ENCODE measurements around the gene MC2R. TPM values are rescaled to one million over a fixed set of nuclear protein-coding genes. Genes with fewer than 3 reads are reported as not detected.

Gene MC2R
- total and polyA plus RNA-seq, 7 donors = 0.48 TPM; not detected in 6

DNA sequence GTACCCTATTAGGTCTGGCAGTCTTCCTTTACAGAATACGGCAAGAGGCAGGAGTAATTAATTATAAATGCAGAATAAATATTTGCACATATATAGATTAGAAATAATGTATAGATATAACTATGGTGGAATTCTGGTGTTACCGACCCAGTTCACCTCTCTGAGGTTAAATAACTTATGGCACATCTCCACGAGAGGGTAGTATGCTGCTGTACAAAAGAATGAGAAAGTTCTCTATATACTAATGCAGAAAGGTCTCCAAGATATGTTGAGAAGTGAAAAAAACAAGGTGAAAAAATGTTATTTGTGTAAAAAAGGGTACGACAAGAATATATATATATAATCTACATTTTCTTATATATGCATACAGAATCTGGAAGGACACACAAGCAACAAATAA is 40.8 kb downstream of the MC2R start:
- no peaks in the 10 kb centered on the region for H3K4me1 ChIP-seq
- TF ChIP-seq, protein P1, sequence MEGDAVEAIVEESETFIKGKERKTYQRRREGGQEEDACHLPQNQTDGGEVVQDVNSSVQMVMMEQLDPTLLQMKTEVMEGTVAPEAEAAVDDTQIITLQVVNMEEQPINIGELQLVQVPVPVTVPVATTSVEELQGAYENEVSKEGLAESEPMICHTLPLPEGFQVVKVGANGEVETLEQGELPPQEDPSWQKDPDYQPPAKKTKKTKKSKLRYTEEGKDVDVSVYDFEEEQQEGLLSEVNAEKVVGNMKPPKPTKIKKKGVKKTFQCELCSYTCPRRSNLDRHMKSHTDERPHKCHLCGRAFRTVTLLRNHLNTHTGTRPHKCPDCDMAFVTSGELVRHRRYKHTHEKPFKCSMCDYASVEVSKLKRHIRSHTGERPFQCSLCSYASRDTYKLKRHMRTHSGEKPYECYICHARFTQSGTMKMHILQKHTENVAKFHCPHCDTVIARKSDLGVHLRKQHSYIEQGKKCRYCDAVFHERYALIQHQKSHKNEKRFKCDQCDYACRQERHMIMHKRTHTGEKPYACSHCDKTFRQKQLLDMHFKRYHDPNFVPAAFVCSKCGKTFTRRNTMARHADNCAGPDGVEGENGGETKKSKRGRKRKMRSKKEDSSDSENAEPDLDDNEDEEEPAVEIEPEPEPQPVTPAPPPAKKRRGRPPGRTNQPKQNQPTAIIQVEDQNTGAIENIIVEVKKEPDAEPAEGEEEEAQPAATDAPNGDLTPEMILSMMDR (IDR thresholded peaks at IDR 0.05) = no peak
- H3K9me3 ChIP-seq = no peaks in the 10 kb centered on the region
- no peak for DNase-seq
- ATAC-seq = no peak
- H3K27ac ChIP-seq = no peak overlapping the region
- H3K4me3 ChIP-seq = no peak overlapping the region
- intact Hi-C loops (cut with DNase I) = no loop called here
- 81 to 88% (median 87%) methylated on average over 4 of the region's 4 CpGs for WGBS, 3 donors
- H3K36me3 ChIP-seq (ENCODE audit: insufficient read depth in 1 of 2, low read depth in 1 of 2) = no peaks in the 10 kb centered on the region
- peaks cover 0 to 29% (median 5%) of the 10 kb centered on the region in 3 donors for H3K27me3 ChIP-seq (ENCODE audit: insufficient read depth in 3 of 3, low read length in 2 of 3)

DNA sequence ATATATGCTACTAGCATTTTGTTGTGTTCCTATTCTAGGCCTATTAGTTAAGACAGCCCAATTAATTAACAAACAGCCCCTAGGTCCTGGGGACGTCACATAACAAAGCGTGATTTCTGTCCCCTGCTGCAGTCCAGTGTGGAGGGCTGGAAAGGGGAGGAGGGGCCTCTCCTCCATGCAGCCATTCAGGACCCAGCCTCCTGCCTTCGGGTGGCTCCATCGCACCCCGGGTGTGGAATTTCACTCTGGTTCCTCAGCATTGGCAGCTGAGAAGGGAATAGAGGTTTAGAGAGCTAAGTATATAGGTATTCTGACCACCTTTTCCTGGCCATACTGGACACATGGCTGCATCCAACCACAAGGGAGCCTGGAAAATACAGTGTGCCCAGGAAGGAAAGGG is 42.4 kb downstream of the MC2R start:
- H3K4me1 ChIP-seq = no peaks in the 10 kb centered on the region
- ATAC-seq = no peak
- DNase-seq = no peak
- H3K4me3 ChIP-seq = no peak overlapping the region
- H3K36me3 ChIP-seq (ENCODE audit: insufficient read depth in 1 of 2, low read depth in 1 of 2) = no peaks in the 10 kb centered on the region
- intact Hi-C loops (cut with DNase I) = no loop called here
- H3K27ac ChIP-seq = no peak overlapping the region
- no peaks in the 10 kb centered on the region for H3K9me3 ChIP-seq
- TF ChIP-seq, protein P1 (IDR thresholded peaks at IDR 0.05) = no peak
- WGBS, 3 donors = 63 to 74% (median 64%) methylated on average over 5 of the region's 5 CpGs
- H3K27me3 ChIP-seq (ENCODE audit: insufficient read depth in 3 of 3, low read length in 2 of 3) = peaks cover 0 to 46% (median 6%) of the 10 kb centered on the region in 3 donors

DNA sequence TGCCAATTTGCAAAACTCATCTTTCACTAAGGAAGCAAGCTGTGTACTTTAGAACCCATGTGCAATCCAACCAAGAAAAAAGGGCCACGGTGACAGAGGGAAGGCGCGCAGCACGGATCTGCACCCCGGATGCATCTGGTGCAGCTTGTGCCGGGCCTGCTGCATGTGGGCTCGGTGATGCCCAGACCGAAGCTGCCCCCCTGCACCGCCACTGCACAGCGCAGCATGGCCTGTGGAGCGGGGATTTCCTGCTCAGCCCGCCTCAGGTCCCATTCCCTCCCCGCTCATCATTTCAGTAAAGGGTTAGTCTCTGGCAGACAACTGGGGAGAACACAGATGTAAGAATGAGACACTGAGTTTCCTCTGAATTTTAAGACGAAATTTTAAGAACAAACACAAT is 43.0 kb downstream of the MC2R start:
- H3K9me3 ChIP-seq = no peaks in the 10 kb centered on the region
- H3K4me1 ChIP-seq = no peaks in the 10 kb centered on the region
- H3K27me3 ChIP-seq (ENCODE audit: insufficient read depth in 3 of 3, low read length in 2 of 3) = peaks cover 0 to 48% (median 6%) of the 10 kb centered on the region in 3 donors
- intact Hi-C loops (cut with DNase I) = no loop called here
- no peak overlapping the region for H3K4me3 ChIP-seq
- no peaks in the 10 kb centered on the region for H3K36me3 ChIP-seq (ENCODE audit: insufficient read depth in 1 of 2, low read depth in 1 of 2)
- 81 to 94% (median 87%) methylated on average over 14 of the region's 14 CpGs for WGBS, 3 donors
- TF ChIP-seq, protein P1 (IDR thresholded peaks at IDR 0.05) = no peak
- H3K27ac ChIP-seq = no peak overlapping the region
- DNase-seq (no peak), ATAC-seq (no peak)

DNA sequence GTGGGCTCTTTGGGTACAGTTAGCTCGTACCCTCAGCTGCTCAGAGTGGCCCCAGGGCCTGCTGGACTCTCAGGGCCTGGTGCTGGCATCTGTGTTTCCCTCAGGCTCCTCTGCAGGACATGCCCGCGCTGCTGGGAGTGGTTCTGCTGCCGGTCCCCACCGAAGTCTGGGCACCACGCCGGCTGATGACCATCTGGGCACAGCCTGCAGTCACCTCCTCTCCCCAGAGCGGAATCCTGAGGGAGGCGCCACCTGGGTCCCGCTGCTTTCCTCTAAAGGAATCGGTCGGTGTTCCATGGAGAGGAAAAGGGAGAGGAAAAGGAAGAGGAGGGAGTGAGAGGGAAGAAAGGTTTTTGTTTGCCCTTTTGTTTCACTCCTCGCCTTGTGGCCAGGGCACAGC is 43.6 kb downstream of the MC2R start:
- TF ChIP-seq, protein P1 (IDR thresholded peaks at IDR 0.05) = no peak
- 27 to 34% (median 28%) methylated on average over 13 of the region's 13 CpGs for WGBS, 3 donors
- DNase-seq = no peak
- Histone ChIP-seq H3K27ac (no peak overlapping the region), H3K4me3 (no peak overlapping the region), H3K36me3 (ENCODE audit: insufficient read depth in 1 of 2, low read depth in 1 of 2) (no peaks in the 10 kb centered on the region), H3K4me1 (no peaks in the 10 kb centered on the region), H3K9me3 (no peaks in the 10 kb centered on the region), H3K27me3 (ENCODE audit: insufficient read depth in 3 of 3, low read length in 2 of 3) (peaks cover 0 to 48% (median 6%) of the 10 kb centered on the region in 3 donors)
- no peak for ATAC-seq
- intact Hi-C loops (cut with DNase I) = no loop called here
